K562 (cell line): ENCODE results near the gene UQCRC1. TPM values are rescaled to one million over a fixed set of nuclear protein-coding genes. Genes with fewer than 3 reads are reported as not detected.
A peak's percentile ranks its signal among the peaks of the same experiment; 100 is the strongest.

Experiments used
- CBX5 ChIP-seq: IDR thresholded peaks from 2 replicates; pipeline ENCODE4 v1.6.1; 2014; ENCODE audit warnings: low read depth, borderline replicate concordance
- ETV1 ChIP-seq: fragments of 450-650 bp; conservative IDR thresholded peaks from 2 replicates; pipeline ENCODE4 v1.6.1; 2016; ENCODE audit warnings: missing genetic modification characterization, control low read depth, low read depth, missing compliant biosample characterization
- HDAC3 ChIP-seq: fragments of 450-650 bp; IDR thresholded peaks from 2 replicates; pipeline ENCODE4 v1.6.1; 2018; ENCODE audit warnings: borderline replicate concordance, mild to moderate bottlenecking, moderate library complexity; ENCODE audit not compliant: partially characterized antibody
- HEY1 ChIP-seq: fragments of 250-450 bp; sonication (Bioruptor Pico); IDR thresholded peaks from 2 replicates; pipeline ENCODE4 v1.5.0; 2020; ENCODE audit warnings: mild to moderate bottlenecking, moderate library complexity, borderline replicate concordance
- IFI16 ChIP-seq: fragments of 250-450 bp; sonication (Bioruptor Pico); IDR thresholded peaks from 2 replicates; pipeline ENCODE4 v2.1.2; 2022; ENCODE audit warnings: mild to moderate bottlenecking, inconsistent platforms
- KAT8 ChIP-seq: fragments of 450-650 bp; IDR thresholded peaks from 2 replicates; pipeline ENCODE4 v1.6.1; 2016; ENCODE audit warnings: low read depth, mild to moderate bottlenecking
- KDM5B ChIP-seq: fragments of 200-600 bp; sonication (generic); IDR thresholded peaks from 2 replicates; pipeline ENCODE4 v1.6.1; 2012; ENCODE audit warnings: low read depth, mild to moderate bottlenecking, moderate library complexity, low read length, control low read depth, inconsistent platforms; ENCODE audit not compliant: insufficient replicate concordance
- KHSRP ChIP-seq: fragments of 450-650 bp; IDR thresholded peaks from 2 replicates; pipeline ENCODE4 v1.6.1; 2017
- LEF1 ChIP-seq: fragments of 450-650 bp; IDR thresholded peaks from 2 replicates; pipeline ENCODE4 v1.6.1; 2016; ENCODE audit warnings: mild to moderate bottlenecking
- MNT ChIP-seq, 2 experiments: fragments of 450-650 bp; conservative IDR thresholded peaks; 2 replicates each; pipeline ENCODE4 v1.6.1; 2017; ENCODE audit warnings: mild to moderate bottlenecking in 2 of 2, moderate library complexity in 2 of 2
- NCOA1 ChIP-seq: fragments of 450-650 bp; IDR thresholded peaks from 2 replicates; pipeline ENCODE4 v1.6.1; 2016; ENCODE audit warnings: low read depth
- NFRKB ChIP-seq: fragments of 450-650 bp; IDR thresholded peaks from 2 replicates; pipeline ENCODE4 v1.6.1; 2016; ENCODE audit warnings: low read depth
- SNRNP70 ChIP-seq: fragments of 200-400 bp; formaldehyde crosslinking; optimal IDR thresholded peaks from 2 replicates; pipeline ENCODE3; 2017; ENCODE audit warnings: low read depth, low read length
- SUPT5H ChIP-seq: fragments of 450-650 bp; IDR thresholded peaks from 2 replicates; pipeline ENCODE4 v1.6.1; 2016
- TFAM ChIP-seq: fragments of 250-450 bp; sonication (Bioruptor Pico); conservative IDR thresholded peaks from 2 replicates; pipeline ENCODE4 v1.5.0; 2021; ENCODE audit warnings: mild to moderate bottlenecking, moderate library complexity
- ZFP91 ChIP-seq: sonication (generic); formaldehyde crosslinking; IDR thresholded peaks from 2 replicates; pipeline ENCODE4 v1.8.0; 2022; ENCODE audit warnings: mild to moderate bottlenecking, missing genetic modification reagents
- ZNF134 ChIP-seq: fragments of 250-450 bp; sonication (Bioruptor Pico); conservative IDR thresholded peaks from 2 replicates; pipeline ENCODE4 v1.4.0; 2020
- ZNF212 ChIP-seq: fragments of 450-650 bp; formaldehyde crosslinking; IDR thresholded peaks from 2 replicates; pipeline ENCODE4 v1.4.0; 2020; ENCODE audit warnings: mild to moderate bottlenecking
- ZNF644 ChIP-seq: fragments of 200-800 bp; sonication (Bioruptor generic); IDR thresholded peaks from 2 replicates; pipeline ENCODE4 v1.6.1; 2016; ENCODE audit warnings: low read depth, missing genetic modification characterization, missing compliant biosample characterization
- ZSCAN29 ChIP-seq: fragments of 450-650 bp; IDR thresholded peaks from 2 replicates; pipeline ENCODE4 v1.6.1; 2017
- polyA plus RNA-seq, 8 experiments: library from polyadenylated mRNA; depleted of rRNA in 4 of 8; stranded (reverse) in 5 of 8; unstranded in 3 of 8; fragments of >200 nt; fragmentation: Nextera tagmentation in 2 of 8; fragmentation: Illumina TruSeq in 1 of 8; extraction: Ambion mirVana in 2 of 8; extraction: Trizol in 1 of 8; gene quantifications; 2 replicates each; pipeline versions ENCODE4 v1.2.1 to v1.2.3, GENCODE V29; 2011 to 2014; ENCODE audit warnings: inconsistent platforms in 1 of 8, missing spikeins in 1 of 8
- total RNA-seq, 7 experiments: library from RNA; depleted of rRNA in 6 of 7; stranded (reverse); fragments of >200 nt in 6 of 7; fragmentation: Illumina TruSeq in 2 of 7; extraction: Trizol in 2 of 7; gene quantifications; 2 replicates each; pipeline versions ENCODE4 v1.2.1 to v1.2.3, GENCODE V29; 2011 to 2021; ENCODE audit warnings: low replicate concordance in 1 of 7
- TF ChIP-seq, protein P1 (sequence below): sonication (generic); formaldehyde crosslinking; IDR thresholded peaks from 2 replicates; pipeline ENCODE4 v1.8.1; 2022; ENCODE audit warnings: missing genetic modification reagents
- TF ChIP-seq, protein P2 (sequence below): sonication (generic); formaldehyde crosslinking; IDR thresholded peaks from 2 replicates; pipeline ENCODE4 v1.8.0; 2023; ENCODE audit warnings: mild to moderate bottlenecking, missing genetic modification reagents

UQCRC1 gene
- total and polyA plus RNA-seq, 9 of the 15 experiments (the other 6 are each of a cell fraction or from before 2014, with no cell fraction given), result 125 to 424 (median 268) TPM

DNA sequence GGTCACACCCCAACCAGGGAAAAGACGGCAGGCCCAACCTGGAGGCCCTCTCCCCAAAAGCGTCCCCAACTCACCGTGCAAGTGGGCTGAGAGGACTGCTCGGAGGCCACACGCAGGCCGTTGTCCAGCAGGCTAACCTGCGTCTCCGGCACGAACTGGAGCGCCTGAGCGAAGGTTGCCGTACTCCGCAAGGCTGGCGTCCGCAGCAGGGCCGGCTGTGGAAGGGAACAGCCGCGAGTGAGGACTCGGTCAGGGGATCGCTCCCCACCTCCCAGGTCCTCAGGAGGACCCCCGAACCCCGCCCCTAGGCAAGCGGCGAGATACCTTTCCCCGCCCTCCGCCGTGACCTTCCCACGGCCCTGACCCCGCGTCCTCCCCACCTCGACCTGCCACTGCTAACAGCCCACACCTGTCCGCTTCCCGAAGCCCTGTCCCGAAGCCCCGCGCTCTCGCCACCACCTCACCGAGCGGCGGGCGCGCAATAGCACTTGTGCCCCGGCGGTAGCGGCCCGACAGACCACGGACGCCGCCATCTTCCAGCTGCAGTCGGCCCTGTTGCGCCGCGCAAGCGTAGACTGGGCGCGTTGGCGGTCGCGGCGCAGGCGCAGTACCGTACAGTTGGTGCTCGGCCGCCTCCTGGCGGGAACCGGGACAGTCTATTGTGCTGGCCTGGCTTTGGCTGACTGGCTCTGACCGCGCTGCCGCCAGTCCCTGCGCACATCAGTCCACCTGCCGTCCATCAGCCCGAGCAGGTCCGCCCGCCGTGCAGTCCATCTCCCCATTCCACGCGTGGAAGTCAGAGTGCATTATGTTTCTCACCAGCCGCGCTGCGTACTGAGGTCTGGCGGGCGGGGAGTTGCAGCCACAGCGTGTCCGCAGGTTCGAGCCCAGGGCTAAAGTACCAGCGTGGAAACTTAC, at the start of gene UQCRC1 (continued):
- no peak for TF ChIP-seq HEY1
- no peak for TF ChIP-seq SNRNP70
- TF ChIP-seq IFI16 (CRISPR knock-in tag), result no peak
- no peak for TF ChIP-seq TFAM (CRISPR knock-in tag)
- no peak for TF ChIP-seq ETV1 (tag)
- no peak for TF ChIP-seq ZNF134 (CRISPR knock-in tag)
- TF ChIP-seq NCOA1, result no peak
- no peak for TF ChIP-seq KAT8
- TF ChIP-seq NFRKB, result peak; percentile 75; the same call in 1 of the 2 replicates
- TF ChIP-seq, protein P1, sequence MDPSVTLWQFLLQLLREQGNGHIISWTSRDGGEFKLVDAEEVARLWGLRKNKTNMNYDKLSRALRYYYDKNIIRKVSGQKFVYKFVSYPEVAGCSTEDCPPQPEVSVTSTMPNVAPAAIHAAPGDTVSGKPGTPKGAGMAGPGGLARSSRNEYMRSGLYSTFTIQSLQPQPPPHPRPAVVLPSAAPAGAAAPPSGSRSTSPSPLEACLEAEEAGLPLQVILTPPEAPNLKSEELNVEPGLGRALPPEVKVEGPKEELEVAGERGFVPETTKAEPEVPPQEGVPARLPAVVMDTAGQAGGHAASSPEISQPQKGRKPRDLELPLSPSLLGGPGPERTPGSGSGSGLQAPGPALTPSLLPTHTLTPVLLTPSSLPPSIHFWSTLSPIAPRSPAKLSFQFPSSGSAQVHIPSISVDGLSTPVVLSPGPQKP (CRISPR knock-in tag), result no peak
- TF ChIP-seq, protein P2, sequence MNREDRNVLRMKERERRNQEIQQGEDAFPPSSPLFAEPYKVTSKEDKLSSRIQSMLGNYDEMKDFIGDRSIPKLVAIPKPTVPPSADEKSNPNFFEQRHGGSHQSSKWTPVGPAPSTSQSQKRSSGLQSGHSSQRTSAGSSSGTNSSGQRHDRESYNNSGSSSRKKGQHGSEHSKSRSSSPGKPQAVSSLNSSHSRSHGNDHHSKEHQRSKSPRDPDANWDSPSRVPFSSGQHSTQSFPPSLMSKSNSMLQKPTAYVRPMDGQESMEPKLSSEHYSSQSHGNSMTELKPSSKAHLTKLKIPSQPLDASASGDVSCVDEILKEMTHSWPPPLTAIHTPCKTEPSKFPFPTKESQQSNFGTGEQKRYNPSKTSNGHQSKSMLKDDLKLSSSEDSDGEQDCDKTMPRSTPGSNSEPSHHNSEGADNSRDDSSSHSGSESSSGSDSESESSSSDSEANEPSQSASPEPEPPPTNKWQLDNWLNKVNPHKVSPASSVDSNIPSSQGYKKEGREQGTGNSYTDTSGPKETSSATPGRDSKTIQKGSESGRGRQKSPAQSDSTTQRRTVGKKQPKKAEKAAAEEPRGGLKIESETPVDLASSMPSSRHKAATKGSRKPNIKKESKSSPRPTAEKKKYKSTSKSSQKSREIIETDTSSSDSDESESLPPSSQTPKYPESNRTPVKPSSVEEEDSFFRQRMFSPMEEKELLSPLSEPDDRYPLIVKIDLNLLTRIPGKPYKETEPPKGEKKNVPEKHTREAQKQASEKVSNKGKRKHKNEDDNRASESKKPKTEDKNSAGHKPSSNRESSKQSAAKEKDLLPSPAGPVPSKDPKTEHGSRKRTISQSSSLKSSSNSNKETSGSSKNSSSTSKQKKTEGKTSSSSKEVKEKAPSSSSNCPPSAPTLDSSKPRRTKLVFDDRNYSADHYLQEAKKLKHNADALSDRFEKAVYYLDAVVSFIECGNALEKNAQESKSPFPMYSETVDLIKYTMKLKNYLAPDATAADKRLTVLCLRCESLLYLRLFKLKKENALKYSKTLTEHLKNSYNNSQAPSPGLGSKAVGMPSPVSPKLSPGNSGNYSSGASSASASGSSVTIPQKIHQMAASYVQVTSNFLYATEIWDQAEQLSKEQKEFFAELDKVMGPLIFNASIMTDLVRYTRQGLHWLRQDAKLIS, result peak; percentile 69; the same call in 1 of the 2 replicates
- TF ChIP-seq LEF1, result no peak
- peak; percentile 97 for TF ChIP-seq SUPT5H
- no peak for TF ChIP-seq ZFP91 (CRISPR knock-in tag)
- peak; percentile 43 to 68 for TF ChIP-seq MNT (conservative IDR thresholded peaks at IDR 0.05)
- no peak for TF ChIP-seq ZNF644 (tag)
- no peak for TF ChIP-seq ZNF212 (CRISPR knock-in tag)
- no peak for TF ChIP-seq KHSRP
- no peak for TF ChIP-seq ZSCAN29
- no peak for TF ChIP-seq HDAC3
- TF ChIP-seq CBX5, result no peak
- TF ChIP-seq KDM5B, result peak; percentile 83
